B cell (primary cell): Measurements from ENCODE around the gene EFCAB3. TPM values are rescaled to one million over a fixed set of nuclear protein-coding genes. Genes with fewer than 3 reads are reported as not detected.
"Not testable (repeated sequence)": the region's sequence is repeated elsewhere in the genome, so short reads cannot be mapped to it uniquely, and the experiment has no call there.

Source experiments
- ATAC-seq: fragments of 200-7000 bp; cut with Tn5 transposase; one replicate; pipeline ENCODE4 v1.10.0; 2021; ENCODE audit warnings: low read depth, mild to moderate bottlenecking, moderate number of reproducible peaks, moderate library complexity
- CTCF ChIA-PET: fragments of 350-600 bp; sonication (Branson Sonifier 250); formaldehyde crosslinking; loops from one replicate; lab custom pipeline; 2021; ENCODE audit warnings: antibody characterized with exemption, inconsistent platforms; lab: Charles Lee
- POLR2A ChIA-PET: fragments of 350-600 bp; sonication (Branson Sonifier 250); formaldehyde crosslinking; loops from one replicate; lab custom pipeline; 2021; ENCODE audit warnings: antibody characterized with exemption; lab: Charles Lee
- DNase-seq: peaks from one replicate; pipeline ENCODE4 v3.0.0; 2013
- H2AFZ ChIP-seq: 2 replicates; pipeline ENCODE4 v1.6.1; 2012; ENCODE audit warnings: mild to moderate bottlenecking, low read depth, low read length; ENCODE audit not compliant: insufficient read depth, poor library complexity, severe bottlenecking
- H3K27ac ChIP-seq, 2 donors: 1 replicate in 1 of 2; 2 replicates in 1 of 2; pipeline ENCODE4 v1.5.1; 2012 to 2013; ENCODE audit warnings: low read length in 2 of 2, mild to moderate bottlenecking in 2 of 2, moderate library complexity in 1 of 2
- H3K27me3 ChIP-seq, 4 experiments: fragments of 200-600 bp in 1 of 4; sonication (generic) in 1 of 4; replicated peaks in 1 of 4; 1 replicate in 2 of 4; 2 replicates in 2 of 4; pipeline versions ENCODE4 v1.6.1 to v1.7.0; 2013 to 2016; ENCODE audit warnings: low read length in 3 of 4, mild to moderate bottlenecking in 2 of 4, mixed read lengths in 1 of 4, moderate library complexity in 1 of 4; ENCODE audit not compliant: insufficient read depth in 4 of 4, control insufficient read depth in 3 of 4; ENCODE audit errors: control extremely low read depth in 1 of 4
- H3K36me3 ChIP-seq, 2 experiments: replicated peaks in 1 of 2; 1 replicate in 1 of 2; 2 replicates in 1 of 2; pipeline versions ENCODE4 v1.6.1 to v1.7.1; 2013; ENCODE audit warnings: low read length in 1 of 2; ENCODE audit not compliant: insufficient read depth in 2 of 2, control insufficient read depth in 1 of 2; ENCODE audit errors: control extremely low read depth in 1 of 2, extremely low read depth in 1 of 2
- H3K4me1 ChIP-seq, 2 donors: fragments of 200-600 bp in 1 of 2; sonication (generic) in 1 of 2; 1 replicate in 1 of 2; 2 replicates in 1 of 2; pipeline versions ENCODE4 v1.5.1 to v1.6.1; 2013 to 2017; ENCODE audit warnings: low read length in 2 of 2; ENCODE audit not compliant: control insufficient read depth in 2 of 2, insufficient read depth in 2 of 2
- H3K4me2 ChIP-seq: replicated peaks from 2 replicates; pipeline ENCODE3; 2012; ENCODE audit warnings: mild to moderate bottlenecking, low read depth, low read length; ENCODE audit not compliant: poor library complexity, severe bottlenecking
- H3K4me3 ChIP-seq, 5 experiments: fragments of 200-600 bp in 1 of 5; sonication (generic) in 1 of 5; 1 replicate in 3 of 5; 2 replicates in 2 of 5; pipeline versions ENCODE4 v1.5.1 to v1.7.0; 2011 to 2016; ENCODE audit warnings: low read length in 4 of 5, mild to moderate bottlenecking in 4 of 5, low read depth in 2 of 5, control low read depth in 1 of 5, moderate library complexity in 1 of 5; ENCODE audit not compliant: insufficient read depth in 1 of 5; ENCODE audit errors: control extremely low read depth in 1 of 5, extremely low read depth in 1 of 5
- H3K79me2 ChIP-seq: fragments of 200-600 bp; sonication (generic); one replicate; pipeline ENCODE4 v1.6.0; 2016; ENCODE audit warnings: low read length; ENCODE audit not compliant: control insufficient read depth, insufficient read depth
- H3K9ac ChIP-seq: fragments of 200-600 bp; sonication (generic); 2 replicates; pipeline ENCODE4 v1.6.1; 2017; ENCODE audit warnings: mild to moderate bottlenecking, low read length, moderate library complexity
- H3K9me3 ChIP-seq, 3 donors: one replicate each; pipeline versions ENCODE4 v1.6.1 to v1.7.1; 2013; ENCODE audit warnings: low read length in 2 of 3; ENCODE audit not compliant: control insufficient read depth in 2 of 3, insufficient read depth in 1 of 3; ENCODE audit errors: control extremely low read depth in 1 of 3
- H4K20me1 ChIP-seq: 2 replicates; pipeline ENCODE4 v1.6.0; 2012; ENCODE audit warnings: mild to moderate bottlenecking, low read length; ENCODE audit not compliant: insufficient read depth, control insufficient read depth, poor library complexity, severe bottlenecking
- H3K27ac Mint-ChIP-seq: one replicate; pipeline ENCODE4 v1.8.0; 2021; ENCODE audit warnings: mixed read lengths
- H3K27me3 Mint-ChIP-seq: one replicate; pipeline ENCODE4 v1.8.0; 2021; ENCODE audit warnings: mixed read lengths
- H3K4me1 Mint-ChIP-seq: one replicate; pipeline ENCODE4 v1.8.0; 2021; ENCODE audit warnings: mixed read lengths
- H3K4me3 Mint-ChIP-seq: one replicate; pipeline ENCODE4 v1.8.0; 2021; ENCODE audit warnings: mixed read lengths
- H3K9me3 Mint-ChIP-seq: one replicate; pipeline ENCODE4 v1.8.0; 2022; ENCODE audit warnings: mixed read lengths; ENCODE audit not compliant: insufficient read depth
- CTCF ChIP-seq: fragments of 200-600 bp; IDR thresholded peaks from one replicate; pipeline ENCODE4 v1.8.0; 2022; ENCODE audit warnings: antibody characterized with exemption, mild to moderate bottlenecking
- EZH2 ChIP-seq: IDR thresholded peaks from 2 replicates; pipeline ENCODE4 v1.6.1; 2012; ENCODE audit warnings: borderline replicate concordance, low read depth, mild to moderate bottlenecking, moderate library complexity, low read length; ENCODE audit not compliant: insufficient read depth, poor library complexity, severe bottlenecking
- WGBS: methylation state at CpG from one replicate; pipeline ENCODE4 v1.1.5; 2013; ENCODE audit warnings: missing lambda C conversion rate; ENCODE audit not compliant: insufficient coverage; 5-methylcytosine and 5-hydroxymethylcytosine counted together
- intact Hi-C: fragments of 100-400 bp; cut with micrococcal nuclease; formaldehyde crosslinking; loops from one replicate; pipeline ENCODE4 v1.10.0; 2022
- polyA plus RNA-seq: library from polyadenylated mRNA; depleted of rRNA; stranded (reverse); fragments of >200 nt; gene quantifications from 2 replicates; pipeline ENCODE4 v1.2.3, GENCODE V29; 2012
- total RNA-seq, 2 donors: library from RNA; stranded (reverse); fragments of 120-200 nt in 1 of 2; gene quantifications; 1 replicate in 1 of 2; 2 replicates in 1 of 2; pipeline versions ENCODE4 v1.2.3 to v1.2.4, GENCODE V29; 2013 to 2022

The EFCAB3 gene
- total and polyA plus RNA-seq, 2 donors (not counting 1 experiment from before 2014, with no cell fraction given) = not detected

GRCh38 chr17:62441181-62441580 lies 60.8 kb downstream of the EFCAB3 start:
- intact Hi-C loops = not testable (repeated sequence)

DNA sequence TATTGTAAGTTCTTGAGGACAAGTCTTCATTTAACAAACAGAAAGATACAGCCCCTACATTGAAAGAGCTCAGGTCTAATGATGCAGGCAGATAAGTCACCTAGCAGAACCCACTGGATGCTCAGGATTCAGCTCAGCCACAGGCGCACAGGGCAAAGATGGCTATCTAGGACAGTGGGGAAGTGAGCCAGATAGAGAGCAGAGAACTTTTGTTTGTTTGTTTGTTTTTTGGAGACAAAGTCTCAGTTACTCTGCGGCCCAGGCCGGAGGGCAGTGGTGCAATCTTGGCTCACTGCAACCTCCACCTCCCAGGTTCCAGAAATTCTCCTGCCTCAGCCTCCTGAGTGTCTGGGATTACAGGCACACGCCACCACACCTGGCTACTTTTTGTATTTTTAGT lies 63.7 kb downstream of the EFCAB3 start:
- intact Hi-C loops = no loop called here
- no peak overlapping the region for H3K27ac Mint-ChIP-seq
- H3K36me3 ChIP-seq = peaks cover 0 to 38% of the 10 kb centered on the region in 2 experiments
- no peaks in the 10 kb centered on the region for H3K4me1 ChIP-seq
- no peak overlapping the region for H3K4me3 Mint-ChIP-seq
- H3K9ac ChIP-seq = no peak overlapping the region
- no peak overlapping the region for H3K27ac ChIP-seq
- ATAC-seq = no peak
- POLR2A ChIA-PET = no interaction called here
- CTCF ChIA-PET = no interaction called here
- no peaks in the 10 kb centered on the region for H4K20me1 ChIP-seq
- no peak for DNase-seq
- H3K4me2 ChIP-seq = no peak overlapping the region
- no peaks in the 10 kb centered on the region for H3K9me3 Mint-ChIP-seq
- H2AFZ ChIP-seq = no peak overlapping the region
- H3K27me3 Mint-ChIP-seq = no peaks in the 10 kb centered on the region
- no peaks in the 10 kb centered on the region for H3K27me3 ChIP-seq
- no peaks in the 10 kb centered on the region for H3K4me1 Mint-ChIP-seq
- TF ChIP-seq CTCF = no peak
- no peak for TF ChIP-seq EZH2
- H3K4me3 ChIP-seq = no peak overlapping the region
- WGBS = 100% methylated on average over 1 of the region's 4 CpGs
- H3K79me2 ChIP-seq = no peaks in the 10 kb centered on the region
- H3K9me3 ChIP-seq = no peaks in the 10 kb centered on the region

More at GRCh38 chr17:62441181-62441580, 60.8 kb downstream of the EFCAB3 start:
- H4K20me1 ChIP-seq, H3K27ac ChIP-seq, H3K4me3 Mint-ChIP-seq, H3K27ac Mint-ChIP-seq, H3K4me1 ChIP-seq, H3K27me3 ChIP-seq, DNase-seq, H3K79me2 ChIP-seq, POLR2A ChIA-PET, H3K4me3 ChIP-seq, H3K4me2 ChIP-seq, ATAC-seq, H3K4me1 Mint-ChIP-seq, H3K9me3 Mint-ChIP-seq, H2AFZ ChIP-seq, H3K9me3 ChIP-seq, H3K27me3 Mint-ChIP-seq, CTCF ChIA-PET, H3K9ac ChIP-seq: not testable (repeated sequence)
- peaks cover 0 to 20% of the 10 kb centered on the region in 2 experiments for H3K36me3 ChIP-seq
- WGBS = no CpG with 5 or more reads among the region's 6 CpGs

- CTCF ChIA-PET, H3K4me1 Mint-ChIP-seq, H3K4me3 Mint-ChIP-seq, H3K27ac Mint-ChIP-seq, H4K20me1 ChIP-seq, DNase-seq, H3K4me2 ChIP-seq, H2AFZ ChIP-seq, POLR2A ChIA-PET, H3K27ac ChIP-seq, H3K27me3 ChIP-seq, H3K9me3 ChIP-seq, intact Hi-C loops, H3K4me1 ChIP-seq, ATAC-seq, H3K79me2 ChIP-seq, H3K9me3 Mint-ChIP-seq, H3K9ac ChIP-seq, H3K4me3 ChIP-seq, H3K27me3 Mint-ChIP-seq: not testable (repeated sequence)
- 100% methylated on average over 1 of the region's 4 CpGs for WGBS
- H3K36me3 ChIP-seq = peaks cover 0 to 37% of the 10 kb centered on the region in 2 experiments
These were observed 65.4 kb downstream of the EFCAB3 start for GRCh38 chr17:62445791-62446190.
